Kasumi-1 (cell line): ENCODE measurements around the gene EIF4EBP3.

Source experiments
- DNase-seq, 2 experiments: peaks; one replicate each; lab custom pipeline; 2025; lab: John Stamatoyannopoulos, UW

The EIF4EBP3 gene

GRCh38 chr5:140557136-140557805 is 9.8 kb downstream of the EIF4EBP3 start, which contains the start of gene SRA1:
TSS of gene SRA1 (minus strand) at chr5:140557473. CDS start at chr5:140557452, 21 bp downstream.
- peak; percentile 75 to 79 for DNase-seq

GRCh38 chr5:140557965-140558364 is 10.5 kb downstream of the EIF4EBP3 start:
- no peak for DNase-seq

GRCh38 chr5:140558542-140558941 is 11.1 kb downstream of the EIF4EBP3 start:
- no peak for DNase-seq

GRCh38 chr5:140560227-140560626 is 12.8 kb downstream of the EIF4EBP3 start:
- DNase-seq: no peak

GRCh38 chr5:140561753-140562523 is 14.5 kb downstream of the EIF4EBP3 start:
- DNase-seq: no peak

- DNase-seq: no peak
These were observed 16.1 kb downstream of the EIF4EBP3 start for GRCh38 chr5:140563596-140563995.

GRCh38 chr5:140564196-140565023 is 16.9 kb downstream of the EIF4EBP3 start, which contains the start of the genes APBB3 and SLC35A4:
TSS of gene APBB3 (minus strand) at chr5:140564598. CDS start at chr5:140564245, 353 bp downstream.
TSS of gene SLC35A4 (plus strand) at chr5:140564828. CDS start at chr5:140567170, 2,342 bp downstream.
- DNase-seq: peak; percentile 96

- no peak for DNase-seq
These were observed 17.7 kb downstream of the EIF4EBP3 start for GRCh38 chr5:140565024-140565779.

- DNase-seq: no peak
These were observed 18.3 kb downstream of the EIF4EBP3 start for GRCh38 chr5:140565780-140566095.

GRCh38 chr5:140566665-140567064 is 19.2 kb downstream of the EIF4EBP3 start:
- no peak for DNase-seq

- no peak for DNase-seq
These were observed 19.8 kb downstream of the EIF4EBP3 start for GRCh38 chr5:140567136-140567818.

- DNase-seq: no peak
These were observed 20.4 kb downstream of the EIF4EBP3 start for GRCh38 chr5:140567871-140568270.

GRCh38 chr5:140568443-140569063 is 21.1 kb downstream of the EIF4EBP3 start:
- DNase-seq: no peak

- DNase-seq: no peak
These were observed 21.7 kb downstream of the EIF4EBP3 start for GRCh38 chr5:140569197-140569596.

GRCh38 chr5:140570058-140570457 is 22.6 kb downstream of the EIF4EBP3 start:
- DNase-seq: no peak

- no peak for DNase-seq
These were observed 23.0 kb downstream of the EIF4EBP3 start for GRCh38 chr5:140570488-140570887.

GRCh38 chr5:140571105-140571504 is 23.6 kb downstream of the EIF4EBP3 start:
- DNase-seq: no peak

- DNase-seq: no peak
These were observed 26.2 kb downstream of the EIF4EBP3 start for GRCh38 chr5:140573683-140574082.

- DNase-seq: no peak
These were observed 26.7 kb downstream of the EIF4EBP3 start for GRCh38 chr5:140574165-140574564.

- DNase-seq: peak in 1 of 2 experiments; percentile 18
These were observed 27.8 kb downstream of the EIF4EBP3 start for GRCh38 chr5:140575309-140575708.
